Calu3 (cell line): Measurements from ENCODE around the gene TBCE. TPM values are rescaled to one million over a fixed set of nuclear protein-coding genes. Genes with fewer than 3 reads are reported as not detected.
"Not testable (repeated sequence)": the region's sequence is repeated elsewhere in the genome, so short reads cannot be mapped to it uniquely, and the experiment has no call there.

Experiments used
- BruUV-seq: library from RNA; stranded (reverse); fragments of 400-500 nt; replicated peaks from 2 replicates; lab custom pipeline; 2021; lab: Mats Ljungman, UMichigan
- CTCF ChIA-PET: fragments of 300-600 bp; sonication (Branson Sonifier 250); formaldehyde crosslinking; loops from one replicate; lab custom pipeline; 2022; ENCODE audit warnings: antibody characterized with exemption; lab: Charles Lee
- DNase-seq: peaks from one replicate; pipeline ENCODE4 v3.0.0; 2022
- H3K27ac Mint-ChIP-seq: one replicate; pipeline ENCODE4 v1.8.0; 2022; ENCODE audit warnings: mixed read lengths; ENCODE audit not compliant: unreplicated experiment
- H3K27me3 Mint-ChIP-seq: one replicate; pipeline ENCODE4 v1.8.0; 2022; ENCODE audit warnings: mixed read lengths; ENCODE audit not compliant: unreplicated experiment
- H3K36me3 Mint-ChIP-seq: one replicate; pipeline ENCODE4 v1.8.0; 2022; ENCODE audit warnings: mild to moderate bottlenecking, moderate library complexity, mixed read lengths; ENCODE audit not compliant: insufficient read depth, unreplicated experiment
- H3K4me1 Mint-ChIP-seq: one replicate; pipeline ENCODE4 v1.8.0; 2022; ENCODE audit warnings: mild to moderate bottlenecking, low read depth, mixed read lengths; ENCODE audit not compliant: unreplicated experiment
- H3K4me3 Mint-ChIP-seq: one replicate; pipeline ENCODE4 v1.8.0; 2022; ENCODE audit warnings: mild to moderate bottlenecking, low read depth, moderate library complexity, mixed read lengths; ENCODE audit not compliant: unreplicated experiment
- H3K9me3 Mint-ChIP-seq: one replicate; pipeline ENCODE4 v1.8.0; 2022; ENCODE audit warnings: low read depth, mixed read lengths; ENCODE audit not compliant: unreplicated experiment
- CTCF ChIP-seq: fragments of 200-600 bp; IDR thresholded peaks from one replicate; pipeline ENCODE4 v1.8.0; 2022; ENCODE audit warnings: antibody characterized with exemption; ENCODE audit not compliant: unreplicated experiment
- intact Hi-C: fragments of 100-400 bp; cut with micrococcal nuclease; formaldehyde crosslinking; loops from one replicate; pipeline ENCODE4 v1.10.0; 2022; ENCODE audit not compliant: unreplicated experiment
- total RNA-seq: library from RNA; stranded (reverse); gene quantifications from 2 replicates; pipeline ENCODE4 v1.2.3, GENCODE V29; 2022

The TBCE gene
- total RNA-seq, 1 experiment from 2014 or later = 31.3 TPM

- CTCF ChIA-PET = interaction anchor here (0.6 to 1.0 kb wide), 2 partner anchors 18 to 99 kb away, joined by 3 read pairs; no protein-coding TSS in a partner anchor
Measured at GRCh38 chr1:235357485-235358373, 9.5 kb upstream of the TBCE start.

GRCh38 chr1:235358899-235359298, 8.3 kb upstream of the TBCE start:
- TF ChIP-seq CTCF = no peak
- Mint-ChIP-seq H3K4me1 (peaks cover 11% of the 10 kb centered on the region), H3K9me3 (no peaks in the 10 kb centered on the region), H3K4me3 (no peak overlapping the region), H3K27me3 (no peaks in the 10 kb centered on the region), H3K36me3 (no peaks in the 10 kb centered on the region), H3K27ac (no peak overlapping the region)
- no peak for DNase-seq
- CTCF ChIA-PET = interaction anchor here (1.0 kb wide), 1 partner anchor 100 kb away, joined by 3 read pairs; no protein-coding TSS in a partner anchor
- intact Hi-C loops = no loop called here
- BruUV-seq = no TSS peak

More at GRCh38 chr1:235357485-235358373, 9.5 kb upstream of the TBCE start:
- Mint-ChIP-seq H3K9me3 (no peaks in the 10 kb centered on the region), H3K36me3 (no peaks in the 10 kb centered on the region), H3K4me1 (peaks cover 11% of the 10 kb centered on the region), H3K27ac (no peak overlapping the region), H3K27me3 (no peaks in the 10 kb centered on the region), H3K4me3 (no peak overlapping the region)
- no peak for DNase-seq
- BruUV-seq = no TSS peak
- intact Hi-C loops = no loop called here
- TF ChIP-seq CTCF = no peak

GRCh38 chr1:235364189-235364588, 3.0 kb upstream of the TBCE start:
- H3K9me3 Mint-ChIP-seq, H3K27me3 Mint-ChIP-seq, H3K4me3 Mint-ChIP-seq, DNase-seq, intact Hi-C loops, BruUV-seq, H3K27ac Mint-ChIP-seq: not testable (repeated sequence)
- CTCF ChIA-PET = interaction anchor here (1.4 kb wide), 1 partner anchor 51 kb away, joined by 4 read pairs; no protein-coding TSS in a partner anchor
- H3K4me1 Mint-ChIP-seq = peaks cover 20% of the 10 kb centered on the region
- peaks cover 28% of the 10 kb centered on the region for H3K36me3 Mint-ChIP-seq

DNA sequence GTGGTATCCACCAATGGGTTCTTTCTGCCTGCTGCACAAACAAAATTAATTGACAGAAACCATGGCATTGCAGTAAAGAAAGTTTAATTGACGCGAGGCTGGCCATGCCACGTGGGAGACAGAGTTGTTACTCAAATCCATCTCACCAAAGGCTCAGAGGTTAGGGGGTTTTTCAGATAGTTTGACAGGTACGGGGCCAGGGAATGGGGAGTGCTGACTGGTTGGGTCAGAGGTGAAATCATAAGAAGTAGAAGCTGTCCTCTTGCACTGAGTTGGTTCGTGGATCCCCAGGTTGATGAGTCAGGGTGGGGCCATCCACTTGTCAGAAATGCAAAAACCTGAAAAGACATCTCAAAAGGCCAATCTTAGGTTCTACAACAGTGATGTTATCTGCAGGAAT, 941 bp upstream of the TBCE start:
- CTCF ChIA-PET = interaction anchor here (0.5 kb wide), 1 partner anchor 50 kb away, joined by 3 read pairs; no protein-coding TSS in a partner anchor
- BruUV-seq = no TSS peak
- no peak for TF ChIP-seq CTCF
- Mint-ChIP-seq H3K27me3 (no peaks in the 10 kb centered on the region), H3K4me1 (peaks cover 31% of the 10 kb centered on the region), H3K9me3 (no peaks in the 10 kb centered on the region), H3K36me3 (peaks cover 31% of the 10 kb centered on the region), H3K4me3 (peak overlapping the region; percentile 87), H3K27ac (peak overlapping the region; percentile 34)
- no peak for DNase-seq
- intact Hi-C loops = loop anchor here (2.0 kb wide), 2 partner anchors 37 to 51 kb away; partner anchors contain the start of genes ARID4B and GGPS1
